IMR-90 (cell line): ENCODE measurements around the gene PTPRQ.

Source experiments
- CTCF ChIP-seq: conservative IDR thresholded peaks from 2 replicates; pipeline ENCODE4 v1.5.1; 2012; ENCODE audit warnings: mild to moderate bottlenecking, low read depth, low read length, improper control_type of control experiment
- MAFK ChIP-seq: IDR thresholded peaks from 2 replicates; pipeline ENCODE4 v1.6.1; 2012; ENCODE audit warnings: low read depth, low read length, improper control_type of control experiment
- MXI1 ChIP-seq: IDR thresholded peaks from 2 replicates; pipeline ENCODE4 v1.6.1; 2012; ENCODE audit warnings: low read depth, mild to moderate bottlenecking, low read length, moderate library complexity, borderline replicate concordance
- POLR2A ChIP-seq: IDR thresholded peaks from 2 replicates; pipeline ENCODE4 v1.6.1; 2012; ENCODE audit warnings: mild to moderate bottlenecking, low read depth, low read length

- TF ChIP-seq CTCF: no peak
- no peak for TF ChIP-seq MXI1
- no peak for TF ChIP-seq POLR2A
- TF ChIP-seq MAFK: no peak
These were observed 109.3 kb downstream of the PTPRQ start for GRCh38 chr12:80553316-80553715.
